Measurements from ENCODE around the gene ZNF695. TPM values are rescaled to one million over a fixed set of nuclear protein-coding genes. Genes with fewer than 3 reads are reported as not detected.

The ZNF695 gene
- total and polyA plus RNA-seq, 9 of the 15 experiments (the other 6 are each of a cell fraction or from before 2014, with no cell fraction given) = 8.7 to 15.2 (median 10.9) TPM

- TF ChIP-seq ZNF518B (CRISPR knock-in tag; IDR thresholded peaks at IDR 0.05) (no peak), NR2F6 (CRISPR knock-in tag; IDR thresholded peaks at IDR 0.05) (no peak), GATAD2B (IDR thresholded peaks at IDR 0.05; ENCODE audit: borderline replicate concordance) (no peak), PREB (CRISPR knock-in tag; IDR thresholded peaks at IDR 0.05) (no peak), MTA1 (IDR thresholded peaks at IDR 0.05; ENCODE audit: borderline replicate concordance) (no peak), ZNF449 (CRISPR knock-in tag; IDR thresholded peaks at IDR 0.05) (no peak), L3MBTL2 (IDR thresholded peaks at IDR 0.05) (peak; percentile 64), ZBTB5 (IDR thresholded peaks at IDR 0.05) (no peak), ZNF609 (CRISPR knock-in tag; IDR thresholded peaks at IDR 0.05; ENCODE audit: borderline replicate concordance) (no peak), PPARD (CRISPR knock-in tag; IDR thresholded peaks at IDR 0.05) (no peak), ZNF143 (CRISPR knock-in tag; IDR thresholded peaks at IDR 0.05) (no peak), DDX20 (tag; IDR thresholded peaks at IDR 0.05; ENCODE audit: low read depth) (no peak), BCOR (IDR thresholded peaks at IDR 0.05) (0 out of 2 replicates have a peak, but pooled peaks have one; percentile 1), TBP (optimal IDR thresholded peaks at IDR 0.05; ENCODE audit: low read depth, low read length) (peak; percentile 85)
Measured at GRCh38 chr1:247007511-247008405, at the start of gene ZNF695 (continued).

Measured in K562 (cell line).